ENCODE measurements around the gene CRYGN.

GRCh38 chr7:151436446-151437158 is 3.3 kb downstream of the CRYGN start:
- TF ChIP-seq CTCF (IDR thresholded peaks at IDR 0.05) (no peak), POLR2A (IDR thresholded peaks at IDR 0.05) (no peak)

Data from esophagus squamous epithelium (tissue), 4 donors.